GM12874 (cell line): Measurements from ENCODE around the gene TIMP4.

ENCODE experiments used
- TF ChIP-seq, protein P1 (sequence below): IDR thresholded peaks from 2 replicates; pipeline ENCODE4 v1.5.1; 2011; ENCODE audit warnings: low read depth, mild to moderate bottlenecking, control low read depth, low read length, moderate library complexity; ENCODE audit not compliant: insufficient read depth

Gene TIMP4

DNA sequence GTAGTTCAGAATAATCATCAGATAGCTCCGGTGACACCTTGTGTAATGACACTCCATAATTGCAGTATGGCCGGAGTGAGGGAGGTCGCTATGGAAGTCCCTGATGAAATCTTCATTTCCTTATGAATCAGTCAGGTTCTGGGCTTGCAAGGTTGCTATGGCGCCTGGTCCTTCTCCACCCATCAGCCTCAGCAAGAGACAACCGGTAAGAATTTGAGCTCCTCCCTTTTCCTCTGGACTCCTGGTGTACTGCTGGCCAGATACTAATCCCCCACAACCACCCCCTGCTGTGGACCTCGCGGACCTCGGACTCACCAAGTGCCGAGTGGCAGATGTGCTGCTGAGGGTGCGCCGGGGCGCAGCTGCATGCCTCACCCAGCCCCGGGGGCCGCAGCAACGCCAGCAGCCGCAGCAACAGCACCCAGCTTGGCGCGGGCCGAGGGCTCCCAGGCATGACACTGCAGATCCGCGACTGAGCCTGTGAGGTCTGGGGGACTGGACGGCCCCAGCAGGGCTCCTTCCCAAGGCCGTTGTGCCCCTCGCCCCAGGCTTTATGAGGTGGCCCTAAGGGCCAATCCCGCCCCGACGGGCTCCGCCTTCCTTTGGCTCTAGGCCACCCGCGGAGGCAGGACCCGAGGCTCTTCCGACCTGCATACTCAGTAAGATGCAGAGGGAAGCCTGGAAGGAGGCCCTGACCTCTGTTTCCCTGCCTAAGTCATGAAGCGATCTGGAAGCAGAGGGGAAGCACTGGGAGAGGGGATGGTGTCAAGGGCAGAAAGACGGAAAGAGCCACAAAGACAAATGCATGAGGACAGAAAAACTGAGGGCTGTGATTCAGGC is at the start of gene TIMP4:
Gene TIMP4 (minus strand): TSS at position 526 of the 840 bp plus-strand sequence. CDS start 72 bp downstream, at position 454.
- TF ChIP-seq, protein P1, sequence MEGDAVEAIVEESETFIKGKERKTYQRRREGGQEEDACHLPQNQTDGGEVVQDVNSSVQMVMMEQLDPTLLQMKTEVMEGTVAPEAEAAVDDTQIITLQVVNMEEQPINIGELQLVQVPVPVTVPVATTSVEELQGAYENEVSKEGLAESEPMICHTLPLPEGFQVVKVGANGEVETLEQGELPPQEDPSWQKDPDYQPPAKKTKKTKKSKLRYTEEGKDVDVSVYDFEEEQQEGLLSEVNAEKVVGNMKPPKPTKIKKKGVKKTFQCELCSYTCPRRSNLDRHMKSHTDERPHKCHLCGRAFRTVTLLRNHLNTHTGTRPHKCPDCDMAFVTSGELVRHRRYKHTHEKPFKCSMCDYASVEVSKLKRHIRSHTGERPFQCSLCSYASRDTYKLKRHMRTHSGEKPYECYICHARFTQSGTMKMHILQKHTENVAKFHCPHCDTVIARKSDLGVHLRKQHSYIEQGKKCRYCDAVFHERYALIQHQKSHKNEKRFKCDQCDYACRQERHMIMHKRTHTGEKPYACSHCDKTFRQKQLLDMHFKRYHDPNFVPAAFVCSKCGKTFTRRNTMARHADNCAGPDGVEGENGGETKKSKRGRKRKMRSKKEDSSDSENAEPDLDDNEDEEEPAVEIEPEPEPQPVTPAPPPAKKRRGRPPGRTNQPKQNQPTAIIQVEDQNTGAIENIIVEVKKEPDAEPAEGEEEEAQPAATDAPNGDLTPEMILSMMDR: no peak

DNA sequence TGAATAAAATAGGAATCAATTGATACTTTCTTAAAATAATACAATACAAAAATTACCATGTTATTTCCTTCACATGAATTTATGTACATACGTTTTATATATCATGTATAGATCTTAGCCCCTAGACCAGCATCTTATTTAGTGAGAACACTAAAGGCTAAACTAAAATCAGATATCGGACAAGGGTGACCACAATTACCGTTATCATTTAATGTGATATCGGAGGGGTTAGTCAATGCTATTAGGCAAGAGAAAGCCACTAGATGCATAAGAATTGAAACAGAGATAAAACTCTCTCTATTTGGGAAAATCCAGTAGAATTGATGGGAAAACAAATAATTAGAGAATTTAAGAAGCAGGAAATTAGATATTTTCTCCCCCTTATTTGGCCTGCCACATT is 46.5 kb upstream of the TIMP4 start:
- TF ChIP-seq, protein P1: no peak

DNA sequence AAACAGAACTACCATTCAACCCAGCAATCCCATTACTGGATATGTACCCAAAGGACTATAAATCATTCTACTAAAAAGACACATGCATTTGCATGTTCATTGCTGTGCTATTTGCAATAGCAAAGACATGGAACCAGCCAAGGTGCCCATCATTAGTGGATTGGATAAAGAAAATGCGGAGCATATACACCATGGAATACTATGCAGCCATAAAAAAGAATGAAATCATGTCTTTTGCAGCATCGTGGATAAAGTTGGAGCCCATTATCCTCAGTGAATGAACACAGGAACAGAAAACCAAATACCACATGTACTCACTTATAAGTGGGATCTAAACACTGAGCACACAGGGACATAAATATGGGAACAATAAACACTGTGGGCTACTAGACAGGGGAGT is 43.1 kb upstream of the TIMP4 start:
- TF ChIP-seq, protein P1: no peak

DNA sequence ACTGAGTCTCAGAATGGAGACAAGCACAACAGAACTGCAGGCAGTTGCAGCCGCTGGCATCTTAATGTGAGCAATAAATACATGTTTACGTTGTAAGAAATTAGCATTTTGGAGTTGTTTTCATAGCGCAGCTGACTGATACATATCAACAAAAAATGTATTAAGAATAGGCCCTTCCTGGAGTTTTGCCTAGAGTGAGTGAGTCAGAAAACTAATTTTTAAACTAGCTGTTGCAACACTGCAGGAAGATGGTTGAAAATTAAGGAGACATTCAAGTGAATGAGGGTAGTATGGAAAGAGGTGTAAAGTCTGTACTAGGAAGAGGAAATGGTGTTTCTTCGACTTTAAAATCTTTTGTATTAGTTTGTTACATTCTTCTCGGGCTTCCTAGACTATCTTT is 39.6 kb upstream of the TIMP4 start:
- TF ChIP-seq, protein P1: no peak

DNA sequence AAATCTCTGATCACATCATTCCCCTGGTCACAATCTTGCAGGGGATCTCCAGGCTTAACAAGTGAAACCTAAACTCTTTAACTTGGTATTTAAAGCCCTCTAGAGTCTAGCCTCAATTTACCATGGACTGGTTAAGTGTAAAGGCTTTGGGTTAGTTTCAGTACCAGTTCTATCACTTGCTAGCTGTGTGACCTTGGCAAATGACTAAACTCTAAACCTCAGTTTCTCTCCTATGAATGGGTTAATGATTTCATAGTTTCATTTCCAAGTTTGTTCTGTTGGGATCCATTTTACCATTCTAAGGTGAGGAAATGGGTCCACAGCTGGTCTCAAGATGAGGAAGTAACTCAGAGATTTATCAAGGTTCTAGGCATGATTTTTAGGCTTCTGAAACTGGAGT is 38.8 kb upstream of the TIMP4 start:
- TF ChIP-seq, protein P1: no peak

DNA sequence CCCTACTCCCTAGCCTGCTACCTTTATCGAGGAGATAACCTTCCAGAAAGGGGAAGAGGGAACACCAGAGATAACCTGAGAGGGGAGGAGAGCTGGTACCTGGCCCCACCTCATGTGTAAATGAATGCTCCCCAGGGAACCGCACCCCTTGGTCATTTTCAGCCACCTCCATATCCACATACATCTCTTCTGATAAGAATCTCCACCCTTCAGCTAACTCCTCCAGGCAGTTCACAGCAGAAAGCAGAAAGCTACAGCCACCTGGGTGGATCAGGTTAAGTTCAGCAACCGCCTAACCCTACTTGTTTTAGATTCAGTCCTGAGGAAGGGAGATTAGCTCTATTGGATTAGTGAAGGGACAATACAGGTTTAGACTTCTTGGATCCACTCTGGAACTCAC is 38.0 kb upstream of the TIMP4 start:
- TF ChIP-seq, protein P1: no peak

DNA sequence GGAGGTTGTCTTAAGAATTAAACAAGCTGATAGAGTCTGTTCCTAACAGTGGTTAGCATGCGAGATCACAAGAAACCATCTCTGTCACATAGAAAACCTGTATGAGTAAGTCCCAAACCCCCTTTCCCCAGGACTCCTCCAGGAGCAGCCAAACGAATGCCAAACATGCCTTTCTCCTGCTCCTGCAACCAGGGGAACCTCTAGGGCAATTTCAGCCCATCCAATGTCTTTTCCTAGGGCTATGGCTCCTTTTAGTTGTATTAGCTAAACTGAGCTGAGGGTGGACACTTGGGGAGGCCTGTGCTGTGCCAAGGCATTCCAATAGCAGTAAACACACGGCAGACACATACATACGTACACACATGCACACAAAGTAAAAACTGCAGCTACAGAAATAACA is 36.5 kb upstream of the TIMP4 start:
- TF ChIP-seq, protein P1: no peak
